Omental fat pad (tissue), 4 donors: ENCODE data around the gene KCNJ16. TPM values are rescaled to one million over a fixed set of nuclear protein-coding genes. Genes with fewer than 3 reads are reported as not detected.

Experiments used
- ATAC-seq: fragments of 150-250 bp; one replicate; pipeline ENCODE4 v1.9.1; 2016; ENCODE audit warnings: mild to moderate bottlenecking, moderate library complexity; ENCODE audit not compliant: low FRiP score
- DNase-seq: peaks from one replicate; pipeline ENCODE4 v3.0.0-alpha.2; 2019; ENCODE audit warnings: low spot score
- total RNA-seq, 4 donors: library from RNA; depleted of rRNA; stranded (reverse); fragments of >200 nt; gene quantifications; one replicate each; pipeline ENCODE4 v1.1.0, GENCODE V29; 2016
- TF ChIP-seq, protein P1 (sequence below), 3 donors: fragments of 450-650 bp; IDR thresholded peaks; one replicate each; pipeline ENCODE4 v1.5.1; 2016 to 2017; ENCODE audit warnings: antibody characterized with exemption in 3 of 3, mild to moderate bottlenecking in 3 of 3, moderate library complexity in 2 of 3

The KCNJ16 gene
- total RNA-seq, 4 donors from 2014 or later = 0.24 to 1.4 (median 0.93) TPM

DNA sequence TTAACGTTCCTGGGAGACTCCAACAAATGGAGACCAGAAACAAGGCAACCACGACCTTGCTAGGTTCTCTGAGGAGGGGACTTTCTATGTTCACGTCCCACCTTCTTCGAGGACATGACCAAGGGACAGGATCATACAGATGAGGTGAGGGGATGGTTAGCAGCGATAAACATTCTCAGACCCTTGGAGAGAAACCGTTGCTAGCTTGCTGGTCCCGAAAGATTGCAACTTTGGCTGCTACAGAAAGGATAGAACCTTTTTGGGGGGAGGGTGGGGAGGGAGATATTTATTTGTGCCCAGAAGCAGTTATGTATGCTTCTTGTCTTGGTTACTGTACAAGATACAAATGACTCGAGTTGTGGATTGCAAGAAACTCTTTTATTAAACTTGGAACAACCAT lies 59.0 kb downstream of the KCNJ16 start:
- ATAC-seq (no peak), DNase-seq (no peak)
- TF ChIP-seq, protein P1, sequence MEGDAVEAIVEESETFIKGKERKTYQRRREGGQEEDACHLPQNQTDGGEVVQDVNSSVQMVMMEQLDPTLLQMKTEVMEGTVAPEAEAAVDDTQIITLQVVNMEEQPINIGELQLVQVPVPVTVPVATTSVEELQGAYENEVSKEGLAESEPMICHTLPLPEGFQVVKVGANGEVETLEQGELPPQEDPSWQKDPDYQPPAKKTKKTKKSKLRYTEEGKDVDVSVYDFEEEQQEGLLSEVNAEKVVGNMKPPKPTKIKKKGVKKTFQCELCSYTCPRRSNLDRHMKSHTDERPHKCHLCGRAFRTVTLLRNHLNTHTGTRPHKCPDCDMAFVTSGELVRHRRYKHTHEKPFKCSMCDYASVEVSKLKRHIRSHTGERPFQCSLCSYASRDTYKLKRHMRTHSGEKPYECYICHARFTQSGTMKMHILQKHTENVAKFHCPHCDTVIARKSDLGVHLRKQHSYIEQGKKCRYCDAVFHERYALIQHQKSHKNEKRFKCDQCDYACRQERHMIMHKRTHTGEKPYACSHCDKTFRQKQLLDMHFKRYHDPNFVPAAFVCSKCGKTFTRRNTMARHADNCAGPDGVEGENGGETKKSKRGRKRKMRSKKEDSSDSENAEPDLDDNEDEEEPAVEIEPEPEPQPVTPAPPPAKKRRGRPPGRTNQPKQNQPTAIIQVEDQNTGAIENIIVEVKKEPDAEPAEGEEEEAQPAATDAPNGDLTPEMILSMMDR (IDR thresholded peaks at IDR 0.05) = no peak

DNA sequence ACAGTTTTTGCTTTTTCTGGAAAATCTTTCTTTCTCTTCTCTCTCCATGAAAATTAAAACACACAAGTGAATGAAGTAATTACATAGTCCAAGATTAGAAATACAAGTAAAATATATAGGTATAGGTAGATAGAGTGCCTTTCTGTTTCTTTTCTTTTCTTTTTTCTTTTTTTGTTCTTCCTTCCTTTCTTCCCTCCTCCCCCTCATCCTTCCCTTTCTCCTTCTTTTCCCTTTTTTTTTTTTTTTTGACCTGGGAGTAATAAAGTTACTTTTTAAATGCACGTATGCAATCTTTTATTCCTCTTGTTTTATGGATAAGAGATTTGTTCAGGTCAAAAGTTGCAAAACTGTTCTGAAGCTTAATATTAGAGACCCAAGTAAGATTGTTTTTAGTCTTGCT lies 59.8 kb downstream of the KCNJ16 start:
- no peak for DNase-seq

DNA sequence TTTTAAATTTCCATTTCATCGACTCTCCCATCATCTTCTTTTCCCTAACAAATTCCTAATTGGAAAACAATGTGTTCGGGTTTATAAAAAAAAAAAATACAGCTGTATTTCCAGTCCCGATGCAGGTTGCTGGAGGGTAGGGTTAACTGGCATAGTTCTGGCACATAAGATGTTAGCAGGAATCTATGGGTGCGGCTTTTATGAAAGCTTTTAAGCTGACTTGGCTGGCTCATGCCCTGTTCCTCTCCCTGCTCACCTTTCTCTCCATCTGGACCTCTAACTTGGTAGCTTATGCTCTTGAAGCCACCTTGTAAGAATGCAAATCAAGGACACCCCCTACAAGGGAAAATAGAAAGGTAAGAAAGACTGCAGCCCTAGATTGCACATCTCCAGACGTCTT lies 61.1 kb downstream of the KCNJ16 start:
- TF ChIP-seq, protein P1 (IDR thresholded peaks at IDR 0.05) = no peak
- ATAC-seq (no peak), DNase-seq (no peak)

More for the DNA sequence above, 59.8 kb downstream of the KCNJ16 start:
- ATAC-seq = no peak
- TF ChIP-seq, protein P1 (IDR thresholded peaks at IDR 0.05) = no peak

DNA sequence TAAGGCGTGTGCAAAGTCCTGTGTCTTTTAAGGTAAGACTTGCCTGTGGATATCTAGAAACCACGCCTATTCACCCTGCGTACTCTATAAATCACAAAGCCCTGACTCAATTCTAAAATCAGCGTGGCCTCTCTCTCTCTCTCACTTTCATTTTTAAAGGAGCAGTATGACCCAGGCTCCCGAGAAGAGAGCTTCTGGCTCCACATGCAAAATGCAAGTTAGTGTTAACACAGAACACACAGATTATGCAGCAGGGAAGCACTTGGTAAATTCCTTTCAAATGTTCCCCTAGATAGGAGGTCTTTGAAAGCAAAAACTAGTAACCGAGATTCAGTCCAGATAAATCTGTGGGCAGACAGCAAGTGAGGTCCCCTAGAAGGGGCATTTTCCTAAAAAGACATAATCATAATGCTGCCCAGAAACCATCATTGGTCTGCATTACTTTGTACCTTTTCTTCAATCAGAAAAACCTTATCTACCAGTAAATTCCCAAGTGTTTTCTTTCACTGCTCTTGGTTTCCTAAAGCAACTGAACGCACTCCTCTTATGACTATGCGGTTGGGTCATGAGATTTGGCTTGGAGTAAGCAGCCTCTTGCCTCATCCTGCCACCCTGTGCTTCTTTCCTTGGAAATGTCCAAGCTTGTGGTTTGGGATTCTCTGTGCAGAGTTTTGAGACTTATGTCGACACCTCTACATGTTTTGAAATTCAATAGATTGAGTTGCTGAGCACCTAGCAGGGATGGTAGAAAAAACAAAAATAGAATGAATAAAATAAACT lies 62.6 kb downstream of the KCNJ16 start:
- TF ChIP-seq, protein P1 (IDR thresholded peaks at IDR 0.05) = no peak
- ATAC-seq (peak; percentile 97), DNase-seq (no peak)

DNA sequence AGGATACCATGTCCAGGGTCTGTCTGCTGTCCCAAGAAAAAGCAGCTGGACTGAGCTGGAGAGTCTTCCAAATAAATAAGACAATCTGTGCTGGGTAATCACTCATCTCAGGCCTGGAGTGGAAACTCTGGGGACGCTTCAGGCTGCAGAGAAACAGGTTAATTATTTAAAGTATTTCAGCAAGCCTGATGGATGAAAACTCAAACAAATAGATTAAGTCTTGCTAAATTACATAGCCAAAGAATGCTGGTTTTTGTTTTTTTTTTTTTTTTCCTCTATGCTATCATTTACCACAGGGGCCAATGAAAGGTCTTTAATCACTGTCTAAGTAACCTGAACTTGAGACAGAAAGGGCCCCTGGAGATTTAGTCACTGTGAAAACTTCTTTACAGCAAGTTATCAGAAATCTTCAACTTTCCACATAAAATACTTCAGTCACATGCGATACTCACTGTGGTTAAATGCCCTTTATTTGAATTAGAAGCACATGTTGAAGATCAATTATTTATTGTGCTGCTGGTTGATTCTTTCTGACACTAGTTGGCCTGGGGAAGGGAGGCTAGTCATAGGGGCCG lies 63.4 kb downstream of the KCNJ16 start:
- ATAC-seq (no peak), DNase-seq (no peak)
- TF ChIP-seq, protein P1 (IDR thresholded peaks at IDR 0.05) = no peak

DNA sequence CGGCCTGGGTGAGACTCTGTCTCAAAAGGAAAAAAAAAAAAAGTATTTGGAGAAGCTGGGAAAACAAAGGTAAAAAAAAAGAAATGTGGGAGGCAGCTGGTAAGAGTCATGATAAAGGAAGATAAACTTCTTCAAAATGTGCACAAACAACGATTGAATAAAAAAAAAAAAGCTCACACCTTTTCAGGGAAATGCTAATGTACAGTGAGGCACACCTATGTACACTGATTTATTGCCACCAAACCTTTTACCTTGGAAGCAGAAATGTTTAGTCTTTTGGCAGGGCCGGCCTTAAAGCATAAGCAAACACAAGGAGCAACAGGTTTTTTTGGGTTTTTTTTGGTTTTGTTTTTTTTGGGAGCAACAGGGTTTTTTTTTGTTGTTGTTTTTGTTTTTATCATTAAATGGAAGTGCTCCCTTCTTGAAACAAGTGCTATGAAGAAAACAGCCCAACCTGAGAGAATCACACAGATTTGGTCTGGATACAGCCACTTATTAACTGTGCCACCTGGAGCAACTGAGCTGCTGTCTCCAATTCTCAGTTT lies 64.5 kb downstream of the KCNJ16 start:
- ATAC-seq (no peak), DNase-seq (no peak)
- TF ChIP-seq, protein P1 (IDR thresholded peaks at IDR 0.05) = no peak
